K562 (cell line): ENCODE measurements around the gene HSD3B7. TPM values are rescaled to one million over a fixed set of nuclear protein-coding genes. Genes with fewer than 3 reads are reported as not detected.

ENCODE experiments used
- BMI1 ChIP-seq: fragments of 150-350 bp; IDR thresholded peaks from 2 replicates; pipeline ENCODE4 v1.6.1; 2014; ENCODE audit warnings: low read length
- CREM ChIP-seq: IDR thresholded peaks from 2 replicates; pipeline ENCODE4 v1.6.1; 2014; ENCODE audit warnings: antibody characterized with exemption, low read depth
- DPF2 ChIP-seq: fragments of 450-650 bp; IDR thresholded peaks from 2 replicates; pipeline ENCODE4 v1.6.1; 2016
- GTF2A2 ChIP-seq: IDR thresholded peaks from 2 replicates; pipeline ENCODE4 v1.6.1; 2016; ENCODE audit warnings: mild to moderate bottlenecking, missing genetic modification characterization, missing compliant biosample characterization
- HDGF ChIP-seq: fragments of 450-650 bp; IDR thresholded peaks from 2 replicates; pipeline ENCODE4 v1.6.1; 2016
- HLTF ChIP-seq: fragments of 450-650 bp; IDR thresholded peaks from 2 replicates; pipeline ENCODE4 v1.6.1; 2016
- HNRNPUL1 ChIP-seq: fragments of 200-400 bp; formaldehyde crosslinking; IDR thresholded peaks from 2 replicates; pipeline ENCODE4 v1.6.1; 2017; ENCODE audit warnings: low read length
- ILK ChIP-seq: fragments of 450-650 bp; IDR thresholded peaks from 2 replicates; pipeline ENCODE4 v1.6.1; 2016; ENCODE audit warnings: missing genetic modification characterization, low read depth, mild to moderate bottlenecking, missing compliant biosample characterization, moderate library complexity, borderline replicate concordance
- MXI1 ChIP-seq: IDR thresholded peaks from 2 replicates; pipeline ENCODE4 v1.6.1; 2011; ENCODE audit warnings: low read depth, mild to moderate bottlenecking, improper control_type of control experiment, low read length
- MYBL2 ChIP-seq, 2 experiments: fragments of 450-650 bp in 1 of 2; sonication (generic) in 1 of 2; formaldehyde crosslinking in 1 of 2; IDR thresholded peaks; 2 replicates each; pipeline versions ENCODE4 v1.6.1 to v1.8.1; 2017 to 2022; ENCODE audit warnings: borderline replicate concordance in 1 of 2, inconsistent platforms in 1 of 2, low read depth in 1 of 2, mild to moderate bottlenecking in 1 of 2, missing genetic modification reagents in 1 of 2, moderate library complexity in 1 of 2
- POU5F1 ChIP-seq: fragments of 150-350 bp; IDR thresholded peaks from 2 replicates; pipeline ENCODE4 v1.6.1; 2014; ENCODE audit warnings: borderline replicate concordance, low read length, low read depth, mild to moderate bottlenecking; ENCODE audit not compliant: partially characterized antibody
- RBM34 ChIP-seq: fragments of 200-400 bp; formaldehyde crosslinking; IDR thresholded peaks from 2 replicates; pipeline ENCODE4 v1.6.1; 2018; ENCODE audit warnings: low read length, borderline replicate concordance; ENCODE audit not compliant: insufficient read depth
- RBM39 ChIP-seq: fragments of 200-400 bp; formaldehyde crosslinking; optimal IDR thresholded peaks from 2 replicates; pipeline ENCODE3; 2018; ENCODE audit warnings: low read depth, low read length
- SLC30A9 ChIP-seq: fragments of 250-450 bp; sonication (Bioruptor Pico); IDR thresholded peaks from 2 replicates; pipeline ENCODE4 v1.8.0; 2022; ENCODE audit warnings: mild to moderate bottlenecking, moderate library complexity
- SMAD4 ChIP-seq: fragments of 250-450 bp; sonication (Bioruptor Pico); conservative IDR thresholded peaks from 2 replicates; pipeline ENCODE4 v1.8.0; 2021; ENCODE audit warnings: inconsistent platforms, mild to moderate bottlenecking, moderate library complexity
- THRAP3 ChIP-seq: fragments of 450-650 bp; IDR thresholded peaks from 2 replicates; pipeline ENCODE4 v1.6.1; 2016; ENCODE audit warnings: mild to moderate bottlenecking, inconsistent platforms, borderline replicate concordance
- YY1 ChIP-seq, 3 experiments: IDR thresholded peaks; 2 replicates each; pipeline ENCODE4 v1.6.1; 2011; ENCODE audit warnings: low read length in 2 of 3, mild to moderate bottlenecking in 2 of 3, moderate library complexity in 2 of 3, borderline replicate concordance in 1 of 3, control low read depth in 1 of 3, low read depth in 1 of 3; ENCODE audit not compliant: insufficient read depth in 3 of 3, insufficient replicate concordance in 2 of 3, control insufficient read depth in 1 of 3, insufficient read length in 1 of 3; ENCODE audit errors: extremely low read depth in 1 of 3
- ZBTB17 ChIP-seq: fragments of 450-650 bp; formaldehyde crosslinking; IDR thresholded peaks from 2 replicates; pipeline ENCODE4 v1.4.0; 2020; ENCODE audit warnings: mild to moderate bottlenecking
- ZNF239 ChIP-seq: fragments of 250-450 bp; sonication (Bioruptor Pico); IDR thresholded peaks from 2 replicates; pipeline ENCODE4 v1.4.0; 2020; ENCODE audit warnings: mild to moderate bottlenecking
- polyA plus RNA-seq, 8 experiments: library from polyadenylated mRNA; depleted of rRNA in 4 of 8; stranded (reverse) in 5 of 8; unstranded in 3 of 8; fragments of >200 nt; fragmentation: Nextera tagmentation in 2 of 8; fragmentation: Illumina TruSeq in 1 of 8; extraction: Ambion mirVana in 2 of 8; extraction: Trizol in 1 of 8; gene quantifications; 2 replicates each; pipeline versions ENCODE4 v1.2.1 to v1.2.3, GENCODE V29; 2011 to 2014; ENCODE audit warnings: inconsistent platforms in 1 of 8, missing spikeins in 1 of 8
- total RNA-seq, 7 experiments: library from RNA; depleted of rRNA in 6 of 7; stranded (reverse); fragments of >200 nt in 6 of 7; fragmentation: Illumina TruSeq in 2 of 7; extraction: Trizol in 2 of 7; gene quantifications; 2 replicates each; pipeline versions ENCODE4 v1.2.1 to v1.2.3, GENCODE V29; 2011 to 2021; ENCODE audit warnings: low replicate concordance in 1 of 7
- TF ChIP-seq, protein P1 (sequence below): fragments of 250-450 bp; sonication (Bioruptor Pico); IDR thresholded peaks from 2 replicates; pipeline ENCODE4 v1.4.0; 2020; ENCODE audit warnings: borderline replicate concordance
- TF ChIP-seq, protein P2 (sequence below): fragments of 250-450 bp; sonication (Bioruptor Pico); IDR thresholded peaks from 2 replicates; pipeline ENCODE4 v1.4.0; 2020; ENCODE audit warnings: mild to moderate bottlenecking, moderate library complexity
- TF ChIP-seq, protein P3 (sequence below): IDR thresholded peaks from 2 replicates; pipeline ENCODE4 v1.6.1; 2011; ENCODE audit not compliant: insufficient read length; ENCODE audit errors: extremely low read depth
- TF ChIP-seq, protein P4 (sequence below): fragments of 250-450 bp; sonication (Bioruptor Pico); IDR thresholded peaks from 2 replicates; pipeline ENCODE4 v1.8.0; 2021; ENCODE audit warnings: mild to moderate bottlenecking, moderate library complexity

Gene HSD3B7
- total and polyA plus RNA-seq, 9 of the 15 experiments (the other 6 are each of a cell fraction or from before 2014, with no cell fraction given) = 5.4 to 49.1 (median 23.0) TPM

DNA sequence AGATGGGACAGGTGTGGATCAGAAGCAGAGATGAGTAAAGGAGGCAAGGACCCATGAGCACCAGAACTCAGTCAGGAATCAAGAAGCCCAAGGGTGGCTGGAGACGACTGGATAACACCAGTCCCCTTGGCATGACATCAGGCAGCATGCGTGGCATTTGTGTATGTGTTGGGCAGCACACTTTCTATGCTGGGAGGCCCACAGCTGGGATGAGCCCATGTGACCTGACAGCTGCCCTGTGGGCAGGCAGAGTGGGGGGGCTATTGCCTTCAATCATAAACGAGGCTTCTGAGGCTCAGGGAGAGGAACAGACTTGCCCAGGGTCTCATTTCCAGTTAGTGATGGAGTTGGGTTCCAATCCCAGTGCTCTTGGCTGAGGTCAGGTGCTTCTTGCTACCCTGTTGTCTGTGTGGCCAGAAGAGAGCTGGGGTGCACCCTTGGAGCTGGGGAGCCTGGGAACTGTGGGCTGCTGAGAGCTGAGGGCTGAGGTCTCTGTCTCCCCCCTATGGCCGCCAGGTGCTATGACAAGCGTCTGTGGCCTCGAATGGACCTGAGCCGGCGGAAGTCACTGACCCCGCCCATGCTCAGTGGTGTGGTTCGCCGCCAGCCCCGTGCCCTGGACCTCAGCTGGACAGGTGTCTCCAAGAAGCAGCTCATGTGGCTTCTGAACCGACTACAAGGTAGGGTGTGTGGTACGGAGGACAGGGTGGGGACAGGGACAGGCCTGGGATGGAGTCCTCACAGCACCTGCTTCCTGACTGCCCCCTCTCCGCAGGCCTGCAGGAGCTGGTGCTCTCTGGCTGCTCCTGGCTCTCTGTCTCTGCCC is 43.2 kb upstream of the HSD3B7 start (continued):
- TF ChIP-seq, protein P1, sequence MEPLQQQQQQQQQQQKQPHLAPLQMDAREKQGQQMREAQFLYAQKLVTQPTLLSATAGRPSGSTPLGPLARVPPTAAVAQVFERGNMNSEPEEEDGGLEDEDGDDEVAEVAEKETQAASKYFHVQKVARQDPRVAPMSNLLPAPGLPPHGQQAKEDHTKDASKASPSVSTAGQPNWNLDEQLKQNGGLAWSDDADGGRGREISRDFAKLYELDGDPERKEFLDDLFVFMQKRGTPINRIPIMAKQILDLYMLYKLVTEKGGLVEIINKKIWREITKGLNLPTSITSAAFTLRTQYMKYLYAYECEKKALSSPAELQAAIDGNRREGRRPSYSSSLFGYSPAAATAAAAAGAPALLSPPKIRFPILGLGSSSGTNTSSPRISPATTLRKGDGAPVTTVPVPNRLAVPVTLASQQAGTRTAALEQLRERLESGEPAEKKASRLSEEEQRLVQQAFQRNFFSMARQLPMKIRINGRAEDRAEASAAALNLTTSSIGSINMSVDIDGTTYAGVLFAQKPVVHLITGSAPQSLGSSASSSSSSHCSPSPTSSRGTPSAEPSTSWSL (CRISPR knock-in tag) = no peak
- TF ChIP-seq DPF2 = no peak
- no peak for TF ChIP-seq BMI1
- TF ChIP-seq, protein P2, sequence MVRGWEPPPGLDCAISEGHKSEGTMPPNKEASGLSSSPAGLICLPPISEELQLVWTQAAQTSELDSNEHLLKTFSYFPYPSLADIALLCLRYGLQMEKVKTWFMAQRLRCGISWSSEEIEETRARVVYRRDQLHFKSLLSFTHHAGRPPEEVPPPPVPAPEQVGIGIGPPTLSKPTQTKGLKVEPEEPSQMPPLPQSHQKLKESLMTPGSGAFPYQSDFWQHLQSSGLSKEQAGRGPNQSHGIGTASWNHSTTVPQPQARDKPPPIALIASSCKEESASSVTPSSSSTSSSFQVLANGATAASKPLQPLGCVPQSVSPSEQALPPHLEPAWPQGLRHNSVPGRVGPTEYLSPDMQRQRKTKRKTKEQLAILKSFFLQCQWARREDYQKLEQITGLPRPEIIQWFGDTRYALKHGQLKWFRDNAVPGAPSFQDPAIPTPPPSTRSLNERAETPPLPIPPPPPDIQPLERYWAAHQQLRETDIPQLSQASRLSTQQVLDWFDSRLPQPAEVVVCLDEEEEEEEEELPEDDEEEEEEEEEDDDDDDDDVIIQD (CRISPR knock-in tag) = no peak
- TF ChIP-seq HLTF = no peak
- no peak for TF ChIP-seq POU5F1
- TF ChIP-seq HNRNPUL1 = no peak
- TF ChIP-seq HDGF = 0 out of 2 replicates have a peak, but pooled peaks have one; percentile 84
- TF ChIP-seq, protein P3, sequence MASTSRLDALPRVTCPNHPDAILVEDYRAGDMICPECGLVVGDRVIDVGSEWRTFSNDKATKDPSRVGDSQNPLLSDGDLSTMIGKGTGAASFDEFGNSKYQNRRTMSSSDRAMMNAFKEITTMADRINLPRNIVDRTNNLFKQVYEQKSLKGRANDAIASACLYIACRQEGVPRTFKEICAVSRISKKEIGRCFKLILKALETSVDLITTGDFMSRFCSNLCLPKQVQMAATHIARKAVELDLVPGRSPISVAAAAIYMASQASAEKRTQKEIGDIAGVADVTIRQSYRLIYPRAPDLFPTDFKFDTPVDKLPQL = no peak
- no peak for TF ChIP-seq ILK
- no peak for TF ChIP-seq ZBTB17 (CRISPR knock-in tag)
- no peak for TF ChIP-seq YY1 (IDR thresholded peaks at IDR 0.05; ENCODE audit: borderline replicate concordance in 1 of 3, control insufficient read depth in 1 of 3, extremely low read depth in 1 of 3, insufficient read depth in 3 of 3, insufficient read length in 1 of 3, insufficient replicate concordance in 2 of 3, low read depth in 1 of 3, low read length in 2 of 3)
- no peak for TF ChIP-seq THRAP3
- TF ChIP-seq RBM39 = no peak
- no peak for TF ChIP-seq GTF2A2 (tag)
- TF ChIP-seq, protein P4, sequence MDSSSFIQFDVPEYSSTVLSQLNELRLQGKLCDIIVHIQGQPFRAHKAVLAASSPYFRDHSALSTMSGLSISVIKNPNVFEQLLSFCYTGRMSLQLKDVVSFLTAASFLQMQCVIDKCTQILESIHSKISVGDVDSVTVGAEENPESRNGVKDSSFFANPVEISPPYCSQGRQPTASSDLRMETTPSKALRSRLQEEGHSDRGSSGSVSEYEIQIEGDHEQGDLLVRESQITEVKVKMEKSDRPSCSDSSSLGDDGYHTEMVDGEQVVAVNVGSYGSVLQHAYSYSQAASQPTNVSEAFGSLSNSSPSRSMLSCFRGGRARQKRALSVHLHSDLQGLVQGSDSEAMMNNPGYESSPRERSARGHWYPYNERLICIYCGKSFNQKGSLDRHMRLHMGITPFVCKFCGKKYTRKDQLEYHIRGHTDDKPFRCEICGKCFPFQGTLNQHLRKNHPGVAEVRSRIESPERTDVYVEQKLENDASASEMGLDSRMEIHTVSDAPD = no peak
- peak; percentile 70 for TF ChIP-seq CREM
- TF ChIP-seq SMAD4 = peak; percentile 72
- TF ChIP-seq MXI1 = no peak
- TF ChIP-seq RBM34 = no peak
- no peak for TF ChIP-seq MYBL2 (IDR thresholded peaks at IDR 0.05; ENCODE audit: low read depth)
- TF ChIP-seq MYBL2 (CRISPR knock-in tag; IDR thresholded peaks at IDR 0.05; ENCODE audit: borderline replicate concordance) = no peak
- TF ChIP-seq SLC30A9 (CRISPR knock-in tag) = no peak
- no peak for TF ChIP-seq ZNF239 (CRISPR knock-in tag)
